NCI-H2107 (cell line): Measurements from ENCODE around the gene KLHDC4.
"Not testable (repeated sequence)": the region's sequence is repeated elsewhere in the genome, so short reads cannot be mapped to it uniquely, and the experiment has no call there.

Source experiments
- DNase-seq: peaks from one replicate; lab custom pipeline; 2025; lab: John Stamatoyannopoulos, UW

Gene KLHDC4

DNA sequence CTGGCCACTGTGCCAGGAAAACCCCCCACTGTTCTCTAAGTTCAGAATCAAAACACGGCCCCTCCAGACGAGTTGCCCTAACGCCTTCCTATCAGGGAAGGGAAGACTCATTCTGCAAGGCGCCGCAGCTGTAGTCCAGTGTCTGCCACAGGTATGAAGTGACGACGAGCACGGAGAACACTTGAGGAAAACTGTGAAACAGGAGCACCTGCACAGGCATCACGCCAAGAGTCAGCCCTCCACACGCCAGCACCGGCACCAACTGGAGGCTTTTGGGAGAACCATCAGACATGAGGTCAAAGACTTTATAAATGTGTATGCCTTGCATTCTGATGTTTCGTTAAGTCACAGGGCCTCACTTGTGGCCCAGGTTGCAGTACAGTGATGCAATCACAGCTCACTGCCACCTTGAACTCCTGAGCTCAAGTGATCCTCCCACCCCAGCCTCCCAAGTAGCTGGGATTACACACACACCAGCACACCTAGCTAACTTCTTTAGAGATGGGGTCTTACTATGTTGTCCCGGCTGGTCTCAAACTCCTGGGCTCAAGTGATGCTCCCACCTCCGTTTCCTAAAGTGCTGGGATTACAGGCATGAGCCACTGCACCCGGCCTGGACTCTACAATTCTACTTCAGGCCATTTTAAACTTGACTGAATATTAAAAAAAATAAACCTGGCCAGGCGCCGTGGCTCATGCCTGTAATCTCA lies 22.9 kb downstream of the KLHDC4 start:
- peak; percentile 29 for DNase-seq

GRCh38 chr16:87741700-87742415 lies 23.9 kb downstream of the KLHDC4 start:
- no peak for DNase-seq

DNA sequence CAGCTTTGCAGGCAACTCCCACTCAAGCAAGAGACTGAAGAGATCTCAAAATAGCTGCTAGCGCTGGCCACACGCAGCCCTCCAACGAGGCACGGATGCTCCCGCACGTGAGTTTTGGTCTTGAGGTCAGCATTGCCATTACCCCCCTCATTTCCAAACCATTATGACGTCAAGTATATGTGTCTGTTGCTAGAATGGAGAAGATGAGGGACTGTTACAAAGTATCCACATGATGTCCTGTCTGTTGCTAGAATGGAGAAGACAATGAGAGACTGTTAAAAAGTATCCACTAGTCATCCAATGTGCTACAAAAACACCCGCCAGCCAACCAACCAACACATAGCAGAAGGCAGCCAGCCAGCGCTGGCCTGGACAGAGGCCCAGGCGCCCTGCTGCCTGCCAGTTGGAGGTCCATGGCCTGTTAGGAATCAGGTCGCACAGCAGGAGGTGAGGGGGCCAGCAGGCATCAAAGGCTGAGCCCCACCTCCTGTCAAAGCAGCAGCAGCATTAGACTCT lies 24.8 kb downstream of the KLHDC4 start:
- no peak for DNase-seq

DNA sequence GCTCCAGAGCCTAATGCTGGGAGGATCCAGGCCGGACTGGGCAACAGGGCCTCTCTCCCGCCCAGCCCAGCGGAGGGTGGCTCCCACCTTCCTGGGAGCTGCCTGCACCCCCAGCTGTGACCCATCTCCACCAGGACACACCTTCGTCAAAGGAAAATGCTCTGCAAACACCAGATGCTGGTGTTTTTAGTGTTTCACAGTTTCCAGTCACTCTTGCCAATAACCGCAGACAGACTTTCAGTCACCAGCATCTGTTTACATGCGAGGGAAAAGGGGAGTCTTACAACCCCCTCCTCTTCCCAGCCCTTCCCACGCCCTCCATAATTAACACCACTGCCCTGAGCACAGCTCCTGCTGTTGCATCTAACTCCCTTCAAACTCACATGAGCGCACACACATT lies 25.3 kb downstream of the KLHDC4 start:
- no peak for DNase-seq

- DNase-seq: no peak
Measured at GRCh38 chr16:87739801-87740200, 26.0 kb downstream of the KLHDC4 start.

- no peak for DNase-seq
Measured at GRCh38 chr16:87736008-87736382, 29.8 kb downstream of the KLHDC4 start.

DNA sequence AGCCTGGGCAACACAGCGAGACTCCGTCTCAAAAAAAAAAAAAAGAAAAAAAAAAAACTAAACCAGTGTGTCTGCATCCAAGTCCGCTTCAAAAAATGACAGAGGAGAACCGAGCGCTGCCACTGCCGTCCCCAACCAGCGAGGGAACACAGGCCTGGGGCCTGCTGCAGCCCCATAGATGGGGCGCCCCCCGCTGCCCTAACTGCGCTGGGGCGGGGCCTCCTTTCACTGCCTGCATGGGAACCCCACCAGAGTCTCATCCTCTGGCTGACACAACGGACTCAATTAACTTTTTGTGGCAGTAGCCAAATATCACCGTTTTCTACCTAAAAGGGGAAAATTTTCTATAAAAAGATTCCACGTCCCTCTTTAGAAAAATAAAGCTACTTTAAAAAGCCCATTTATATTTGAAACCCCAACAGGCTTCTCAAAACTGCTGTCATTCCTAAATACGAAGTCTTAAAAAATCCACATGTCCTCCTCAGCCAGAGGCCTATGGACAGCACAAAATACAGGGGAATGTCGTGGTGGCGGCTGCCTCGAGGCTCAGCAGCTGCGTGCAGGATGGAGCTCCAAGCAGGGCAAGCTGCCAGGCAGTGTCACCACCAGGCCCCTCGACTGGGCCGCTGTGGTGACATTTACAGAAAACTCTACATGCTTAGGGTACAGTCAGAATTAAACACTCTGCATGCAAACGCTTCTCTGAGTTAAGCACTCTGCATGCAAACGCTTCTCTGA lies 30.3 kb downstream of the KLHDC4 start:
- DNase-seq: no peak

DNA sequence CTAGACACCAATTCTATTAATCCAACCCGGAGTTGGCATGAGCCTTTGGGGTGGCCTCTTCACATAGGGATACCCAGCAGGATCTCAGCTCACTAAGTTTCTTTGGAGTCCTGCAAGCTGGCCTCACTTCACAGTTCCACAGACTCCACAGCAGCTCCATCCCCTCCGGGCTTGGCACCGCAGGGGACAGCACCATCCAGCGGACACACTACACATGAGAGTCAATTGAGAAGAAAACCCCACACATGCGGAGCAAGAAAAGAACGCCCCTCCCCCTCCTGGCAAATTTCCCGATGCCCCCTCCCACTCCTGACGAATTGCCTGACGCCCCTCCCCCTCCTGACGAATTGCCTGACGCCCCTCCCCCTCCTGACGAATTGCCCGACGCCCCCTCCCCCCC lies 31.1 kb downstream of the KLHDC4 start:
- DNase-seq: no peak

DNA sequence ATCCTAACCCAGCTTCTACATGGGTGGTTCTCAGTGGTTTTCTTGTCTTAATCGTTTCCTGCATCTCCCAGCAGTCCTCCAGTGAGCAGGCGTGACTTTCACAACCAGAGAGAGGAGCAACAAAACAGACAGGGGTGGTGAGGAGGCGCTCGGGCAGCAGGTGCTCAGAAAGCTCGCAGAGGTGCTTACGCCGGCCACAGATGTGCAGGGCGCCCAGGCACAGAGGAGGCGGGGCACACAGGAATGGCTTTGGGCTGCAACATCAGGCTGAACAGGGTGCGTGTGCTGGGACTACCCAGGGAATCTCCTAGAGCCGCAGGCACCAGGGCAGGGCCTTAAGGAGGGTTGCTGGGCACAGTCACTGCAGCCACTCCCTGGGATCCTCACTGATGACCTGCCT lies 32.6 kb downstream of the KLHDC4 start:
- DNase-seq: peak; percentile 49

DNA sequence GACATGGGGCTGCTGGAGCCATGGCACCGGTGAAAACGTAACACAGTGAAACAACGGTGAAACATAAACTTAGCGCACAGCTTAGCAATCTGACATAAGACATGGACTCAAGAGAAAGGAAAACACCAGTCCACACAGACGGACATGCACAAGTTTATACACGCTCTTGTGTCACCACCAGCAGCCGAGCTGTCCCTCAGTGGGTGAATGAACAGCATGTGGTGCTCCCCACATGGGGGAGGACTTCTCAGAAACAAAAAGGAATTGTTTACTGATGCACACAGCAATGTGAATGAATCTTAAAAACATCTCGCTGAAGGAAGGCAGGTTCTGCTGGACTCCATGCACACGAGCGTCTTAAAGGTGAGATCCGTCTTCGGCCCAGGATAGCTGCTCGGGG lies 34.2 kb downstream of the KLHDC4 start:
- no peak for DNase-seq

DNA sequence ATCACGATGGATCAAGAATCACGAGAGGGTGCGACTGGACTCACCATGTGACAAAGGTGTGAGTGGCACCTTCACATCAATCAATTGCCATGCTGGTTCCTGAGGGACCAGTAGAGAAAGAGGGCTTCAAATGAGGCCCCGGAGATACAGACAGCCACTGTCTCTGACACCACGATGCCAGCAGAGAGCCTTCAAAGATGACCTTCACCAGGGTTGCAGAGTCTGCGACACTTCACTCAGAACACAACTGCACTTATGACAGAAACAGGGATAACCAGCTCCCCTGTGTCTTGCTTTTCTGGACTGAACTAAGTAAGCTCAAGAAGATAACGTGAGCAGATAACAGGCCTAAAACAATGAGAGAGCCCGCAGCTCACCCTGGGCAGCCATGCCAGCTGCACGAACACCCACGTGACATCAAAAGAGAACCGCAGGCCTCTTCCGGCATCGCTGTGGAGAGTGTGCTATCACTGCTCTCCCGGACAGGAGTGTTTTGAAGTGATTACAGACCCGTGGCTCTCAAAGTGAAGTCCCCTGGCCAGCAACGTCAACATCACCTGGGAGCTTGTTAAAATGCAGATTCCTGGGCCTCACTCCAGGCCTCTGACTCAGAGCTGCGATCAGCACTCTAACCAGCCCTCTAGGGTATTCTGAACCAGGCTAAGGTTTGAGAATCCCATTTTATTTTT lies 36.4 kb downstream of the KLHDC4 start:
- DNase-seq: no peak

DNA sequence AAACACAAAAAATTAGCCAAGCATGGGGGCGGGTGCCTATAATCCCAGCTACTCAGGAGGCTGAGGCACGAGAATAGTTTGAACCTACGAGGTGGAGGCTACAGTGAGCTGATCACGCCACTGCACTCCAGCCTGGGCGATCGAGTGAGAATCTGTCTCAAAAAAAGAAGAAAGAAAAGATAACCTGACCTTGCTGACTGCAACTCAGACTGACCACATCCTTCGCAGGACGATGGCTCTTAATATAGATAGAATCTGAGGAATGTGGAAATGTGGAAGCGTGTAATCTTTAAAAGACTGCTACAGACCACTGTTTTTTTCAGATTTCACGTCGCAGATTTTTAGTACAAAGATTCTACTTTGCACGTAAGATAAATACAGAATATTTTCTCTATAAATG lies 37.8 kb downstream of the KLHDC4 start:
- DNase-seq: no peak

DNA sequence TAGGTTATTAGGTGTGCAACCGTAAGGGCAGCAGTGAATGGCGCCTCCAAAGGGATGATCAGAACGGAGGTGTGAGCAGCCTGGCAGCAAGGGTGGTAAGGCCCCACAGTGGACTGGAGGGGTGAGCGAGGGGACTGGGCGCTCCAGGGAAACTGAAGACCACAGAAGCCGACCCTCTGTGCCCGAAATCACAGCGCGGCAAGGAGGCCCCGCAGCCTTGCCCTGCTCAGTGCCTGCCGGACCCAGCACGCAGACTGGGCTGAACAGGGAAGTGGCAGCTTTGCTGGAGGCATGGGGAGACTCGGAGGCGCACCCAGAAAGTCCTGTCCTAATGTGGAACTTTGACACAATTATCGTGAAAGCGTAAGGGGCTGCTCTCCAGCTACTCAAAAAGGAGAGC lies 38.4 kb downstream of the KLHDC4 start:
- no peak for DNase-seq

DNA sequence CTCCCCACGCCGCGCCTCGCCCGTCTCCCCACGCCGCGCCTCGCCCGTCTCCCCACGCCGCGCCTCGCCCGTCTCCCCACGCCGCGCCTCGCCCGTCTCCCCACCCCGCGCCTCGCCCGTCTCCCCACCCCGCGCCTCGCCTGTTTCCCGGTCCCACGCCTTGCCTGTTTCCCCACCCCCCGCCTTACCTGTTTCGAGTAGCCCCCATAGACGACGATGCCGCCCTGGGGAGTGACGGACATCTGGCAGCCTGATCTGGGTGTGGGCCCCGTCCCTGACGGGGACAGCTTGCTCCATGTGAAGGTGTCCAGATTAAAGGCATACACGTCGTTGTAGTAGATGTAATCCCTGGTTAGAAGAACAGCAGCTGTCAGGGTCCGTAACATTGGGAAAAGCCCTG lies 39.2 kb downstream of the KLHDC4 start:
- DNase-seq: not testable (repeated sequence)

- no peak for DNase-seq
Measured at GRCh38 chr16:87725596-87726235, 40.1 kb downstream of the KLHDC4 start.

DNA sequence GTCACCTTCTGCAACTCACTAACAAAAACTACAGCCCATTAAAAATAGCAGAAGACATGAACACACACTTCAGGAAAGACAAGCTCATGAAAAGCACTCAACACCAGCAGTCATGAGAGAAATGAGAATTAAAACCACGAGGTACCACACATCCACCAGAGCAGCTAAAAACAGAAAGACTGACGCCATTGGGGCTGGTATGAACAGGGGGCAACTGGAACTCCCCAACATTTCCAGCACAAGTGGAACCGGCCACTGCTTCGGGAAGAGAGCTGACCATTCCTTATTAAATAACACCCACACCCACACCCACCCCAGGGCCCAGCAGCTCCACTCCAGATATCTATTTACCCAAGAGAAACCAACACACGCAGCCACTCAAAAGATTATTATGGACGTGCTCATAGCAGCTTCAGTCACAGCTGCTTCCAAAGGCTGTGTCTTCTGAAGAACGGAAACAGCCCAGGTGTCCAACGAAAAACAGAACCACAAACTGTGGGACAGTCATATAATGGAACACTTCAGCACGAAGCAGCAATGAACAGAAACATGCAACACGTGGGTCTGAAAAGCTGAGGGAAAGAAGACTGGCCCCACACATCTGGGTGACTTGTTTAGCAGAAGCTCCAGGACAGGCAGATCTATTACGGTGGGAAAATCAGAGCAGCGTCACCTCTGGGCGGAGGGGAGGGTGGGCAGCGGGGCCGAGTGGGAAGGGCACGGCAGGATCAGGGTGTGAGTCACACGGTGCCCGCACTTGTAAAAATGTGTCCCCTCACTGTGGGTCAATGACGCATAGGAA lies 41.1 kb downstream of the KLHDC4 start:
- no peak for DNase-seq

DNA sequence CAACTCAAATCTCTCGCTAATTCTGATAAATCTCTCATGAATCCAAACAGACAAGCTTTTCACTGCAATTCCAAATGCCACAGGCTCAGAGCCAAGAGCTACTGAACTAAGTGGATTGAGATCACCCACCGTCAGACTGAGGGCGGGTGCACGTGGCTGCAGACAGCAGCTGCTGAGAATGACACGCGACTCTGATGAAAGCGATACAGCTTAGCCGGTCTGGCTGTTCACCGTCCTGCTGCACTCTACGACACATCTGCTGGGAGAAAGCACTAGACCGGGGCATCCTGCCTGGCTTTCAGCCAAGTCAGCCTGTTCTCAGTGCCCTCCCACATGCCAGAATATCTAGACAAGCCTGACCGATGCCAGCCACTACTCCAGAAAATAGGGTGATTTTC lies 42.6 kb downstream of the KLHDC4 start:
- peak; percentile 86 for DNase-seq

DNA sequence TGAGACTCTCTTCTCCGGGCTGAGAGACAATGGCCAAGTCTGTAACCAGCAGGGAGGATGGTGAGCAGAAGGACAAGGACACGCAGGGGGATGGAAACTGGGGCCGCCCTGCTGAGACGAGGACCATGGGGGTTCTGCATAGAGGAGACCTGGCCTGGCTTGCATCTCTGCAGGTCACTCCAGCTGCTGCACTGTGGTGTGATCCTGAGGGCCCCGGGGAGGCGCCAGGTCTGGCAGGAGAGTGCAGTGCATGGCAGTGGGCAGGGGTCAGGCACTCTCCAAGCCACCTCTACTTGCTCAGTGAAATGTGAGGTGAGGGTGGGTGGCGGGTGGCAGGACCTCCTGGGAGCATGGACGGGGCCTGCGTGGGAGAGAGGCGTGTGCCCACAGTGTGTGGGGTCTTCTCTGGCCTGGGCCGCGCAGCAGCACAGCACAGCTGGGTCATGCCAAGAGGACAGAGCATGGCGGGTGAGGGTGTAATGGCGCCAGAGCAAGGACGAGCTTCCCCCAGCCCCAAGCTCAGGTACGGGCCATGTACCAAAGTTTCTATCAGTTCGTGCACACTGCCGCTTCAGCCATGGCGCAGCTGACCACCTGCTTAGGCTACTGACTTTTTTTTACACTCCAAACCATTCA lies 43.1 kb downstream of the KLHDC4 start:
- no peak for DNase-seq

DNA sequence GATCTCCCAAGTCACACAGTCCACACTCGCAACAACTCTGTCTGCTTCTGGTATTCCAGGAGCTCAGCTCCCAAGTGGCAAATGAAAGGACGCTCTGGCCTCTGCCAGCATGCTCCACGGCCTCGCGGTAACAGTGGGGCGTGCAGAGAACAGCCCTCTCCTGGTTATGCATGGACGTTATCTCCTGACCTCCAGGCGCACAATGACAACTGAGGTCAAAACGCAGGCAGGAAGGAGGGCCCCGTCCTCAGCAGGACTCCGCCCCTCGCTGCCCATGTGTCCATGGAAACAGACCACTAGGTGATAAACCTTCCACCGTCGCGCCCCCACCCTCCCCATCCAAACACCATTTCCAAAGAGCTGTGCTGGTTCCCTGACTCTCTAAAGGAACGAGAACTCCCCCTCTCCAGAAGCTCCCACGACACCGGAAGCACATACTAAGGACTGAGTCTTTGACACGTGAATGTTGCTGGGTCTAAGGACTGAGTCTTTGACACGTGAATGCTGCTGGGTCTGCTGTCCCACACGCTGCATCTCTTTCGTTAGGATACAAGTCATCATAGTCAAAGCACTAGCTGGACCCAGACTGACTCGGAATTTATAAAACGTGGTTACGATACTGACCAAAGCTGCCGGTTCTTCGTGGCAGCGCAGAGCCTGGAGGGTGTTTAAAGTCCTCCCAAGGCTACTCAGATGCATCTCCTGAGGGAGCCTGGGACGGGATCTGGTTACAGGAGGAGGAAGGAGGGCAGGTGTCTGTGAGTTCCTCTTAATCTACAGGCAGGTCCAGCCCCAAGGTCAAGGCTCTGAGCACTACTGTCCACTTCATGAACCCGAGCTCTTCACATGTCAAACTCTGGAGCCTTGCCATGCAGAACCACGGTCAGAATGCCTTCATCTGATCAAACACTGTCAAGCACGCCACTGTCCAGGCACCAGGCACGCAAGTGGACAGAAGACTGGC lies 43.9 kb downstream of the KLHDC4 start:
- no peak for DNase-seq
